ENCODE results near the gene TMEM33. TPM values are rescaled to one million over a fixed set of nuclear protein-coding genes. Genes with fewer than 3 reads are reported as not detected.
"Not testable (repeated sequence)": the region's sequence is repeated elsewhere in the genome, so short reads cannot be mapped to it uniquely, and the experiment has no call there.

The TMEM33 gene
- total RNA-seq, 4 donors from 2014 or later: 40.2 to 76.4 (median 43.1) TPM

GRCh38 chr4:41888687-41889074 lies 46.5 kb upstream of the TMEM33 start:
- no peaks in the 10 kb centered on the region for H3K36me3 ChIP-seq
- TF ChIP-seq CTCF (IDR thresholded peaks at IDR 0.05) (no peak), EP300 (IDR thresholded peaks at IDR 0.05) (no peak), POLR2A (IDR thresholded peaks at IDR 0.05) (no peak)
- H3K9me3 ChIP-seq: no peaks in the 10 kb centered on the region
- no peak overlapping the region for H3K27ac ChIP-seq
- WGBS, 2 donors: 92 to 100% methylated on average over 1 of the region's 1 CpG
- peaks cover 0 to 7% of the 10 kb centered on the region in 2 donors for H3K27me3 ChIP-seq
- H3K4me1 ChIP-seq: peaks cover 0 to 14% (median 0%) of the 10 kb centered on the region in 4 donors
- no peak for DNase-seq (ENCODE audit: low spot score in 2 of 2)
- no peak overlapping the region for H3K4me3 ChIP-seq

GRCh38 chr4:41889317-41889716 lies 45.9 kb upstream of the TMEM33 start:
- no peak for DNase-seq (ENCODE audit: low spot score in 2 of 2)
- no peaks in the 10 kb centered on the region for H3K9me3 ChIP-seq
- H3K27ac ChIP-seq: no peak overlapping the region
- TF ChIP-seq CTCF (IDR thresholded peaks at IDR 0.05): no peak
- no peak for TF ChIP-seq POLR2A (IDR thresholded peaks at IDR 0.05)
- TF ChIP-seq EP300 (IDR thresholded peaks at IDR 0.05): no peak
- H3K4me3 ChIP-seq: no peak overlapping the region
- peaks cover 0 to 14% (median 0%) of the 10 kb centered on the region in 4 donors for H3K4me1 ChIP-seq
- H3K36me3 ChIP-seq: no peaks in the 10 kb centered on the region
- WGBS, 2 donors: 21 to 41% methylated on average over 1 of the region's 1 CpG
- peaks cover 0 to 7% of the 10 kb centered on the region in 2 donors for H3K27me3 ChIP-seq

DNA sequence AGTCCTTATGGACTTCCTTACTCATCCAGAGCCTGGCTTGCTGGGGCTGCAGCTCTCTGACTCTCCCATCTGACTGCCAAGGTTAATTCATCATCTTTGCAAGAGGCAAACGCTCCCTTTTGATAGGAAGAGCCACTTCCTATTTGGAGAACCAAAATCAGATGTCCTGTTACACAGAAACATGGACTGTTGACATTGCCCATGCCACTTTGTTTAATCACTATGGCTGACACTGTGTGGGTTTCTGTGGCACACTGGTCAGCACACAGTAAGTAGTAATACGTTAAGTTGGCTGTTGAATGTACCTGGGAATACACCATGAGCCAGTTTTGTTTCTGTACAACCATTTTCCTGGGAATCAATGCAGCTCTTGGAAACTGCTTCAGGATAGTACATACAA lies 45.1 kb upstream of the TMEM33 start:
- WGBS, 2 donors: 66 to 68% methylated on average over 2 of the region's 2 CpGs
- TF ChIP-seq CTCF (IDR thresholded peaks at IDR 0.05) (no peak), EP300 (IDR thresholded peaks at IDR 0.05) (no peak), POLR2A (IDR thresholded peaks at IDR 0.05) (no peak)
- H3K4me1 ChIP-seq: peaks cover 0 to 14% (median 0%) of the 10 kb centered on the region in 4 donors

GRCh38 chr4:41896648-41897047 lies 38.6 kb upstream of the TMEM33 start:
- no peaks in the 10 kb centered on the region for H3K27me3 ChIP-seq
- H3K27ac ChIP-seq: no peak overlapping the region
- peaks cover 0 to 8% (median 0%) of the 10 kb centered on the region in 4 donors for H3K9me3 ChIP-seq
- no peaks in the 10 kb centered on the region for H3K36me3 ChIP-seq
- no peak for DNase-seq (ENCODE audit: low spot score in 2 of 2)
- H3K4me1 ChIP-seq: no peaks in the 10 kb centered on the region
- H3K4me3 ChIP-seq: no peak overlapping the region
- no peak for TF ChIP-seq CTCF (IDR thresholded peaks at IDR 0.05)
- TF ChIP-seq EP300 (IDR thresholded peaks at IDR 0.05): no peak
- no peak for TF ChIP-seq POLR2A (IDR thresholded peaks at IDR 0.05)

More for the DNA sequence above, 45.1 kb upstream of the TMEM33 start:
- no peaks in the 10 kb centered on the region for H3K36me3 ChIP-seq
- no peak overlapping the region for H3K27ac ChIP-seq
- H3K27me3 ChIP-seq: peaks cover 0 to 4% of the 10 kb centered on the region in 2 donors
- H3K9me3 ChIP-seq: no peaks in the 10 kb centered on the region
- no peak for DNase-seq (ENCODE audit: low spot score in 2 of 2)
- no peak overlapping the region for H3K4me3 ChIP-seq

GRCh38 chr4:41897698-41898097 lies 37.5 kb upstream of the TMEM33 start:
- H3K4me1 ChIP-seq: no peaks in the 10 kb centered on the region
- no peak overlapping the region for H3K27ac ChIP-seq
- no peaks in the 10 kb centered on the region for H3K27me3 ChIP-seq
- 91 to 93% methylated on average over 1 of the region's 1 CpG for WGBS, 2 donors
- H3K4me3 ChIP-seq: no peak overlapping the region
- peaks cover 0 to 12% (median 0%) of the 10 kb centered on the region in 4 donors for H3K9me3 ChIP-seq
- TF ChIP-seq EP300 (IDR thresholded peaks at IDR 0.05) (no peak), CTCF (IDR thresholded peaks at IDR 0.05) (no peak), POLR2A (IDR thresholded peaks at IDR 0.05) (no peak)
- DNase-seq (ENCODE audit: low spot score in 2 of 2): no peak
- no peaks in the 10 kb centered on the region for H3K36me3 ChIP-seq

- not testable (repeated sequence) for H3K27ac ChIP-seq; DNase-seq (ENCODE audit: low spot score in 2 of 2); H3K4me3 ChIP-seq; H3K4me1 ChIP-seq; H3K9me3 ChIP-seq; H3K36me3 ChIP-seq; H3K27me3 ChIP-seq
- 14% methylated on average over 1 of the region's 1 CpG for WGBS, 2 donors
These were observed 26.1 kb upstream of the TMEM33 start for GRCh38 chr4:41909136-41909535.

Measured in tibial nerve (tissue), 4 donors.